ENCODE results near the gene EHBP1L1. TPM values are rescaled to one million over a fixed set of nuclear protein-coding genes. Genes with fewer than 3 reads are reported as not detected.

The EHBP1L1 gene
- total and polyA plus RNA-seq, 2 of the 13 experiments (the other 11 are each of a cell fraction or from before 2014, with no cell fraction given): 8.3 to 10.6 TPM

DNA sequence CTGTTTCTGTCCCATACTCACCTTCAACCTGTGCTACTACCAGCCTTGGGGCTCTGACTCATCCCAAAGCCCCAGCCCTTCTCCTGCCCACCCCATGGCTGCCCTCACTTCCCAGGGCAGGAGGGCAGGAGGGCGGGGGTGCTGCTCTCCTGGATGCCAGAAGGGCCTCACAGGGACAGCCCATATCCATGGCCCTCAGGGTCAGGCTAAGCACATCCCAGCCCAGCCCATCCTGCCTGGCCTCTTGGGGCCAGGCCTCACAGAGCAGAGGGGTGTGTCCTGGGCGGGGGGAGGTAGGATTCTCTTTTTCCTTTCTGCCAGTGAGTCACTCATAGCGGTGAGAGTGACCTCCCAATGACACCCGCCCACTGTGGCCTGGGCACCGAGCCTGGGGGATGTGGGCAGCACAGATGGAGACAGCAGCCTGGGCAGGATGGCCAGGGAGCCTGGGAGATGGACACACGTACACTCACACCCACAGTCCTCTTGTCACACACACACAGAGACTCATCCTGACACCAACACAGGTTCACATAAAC, 20.1 kb upstream of the EHBP1L1 start (continued):
- TF ChIP-seq, protein P1, sequence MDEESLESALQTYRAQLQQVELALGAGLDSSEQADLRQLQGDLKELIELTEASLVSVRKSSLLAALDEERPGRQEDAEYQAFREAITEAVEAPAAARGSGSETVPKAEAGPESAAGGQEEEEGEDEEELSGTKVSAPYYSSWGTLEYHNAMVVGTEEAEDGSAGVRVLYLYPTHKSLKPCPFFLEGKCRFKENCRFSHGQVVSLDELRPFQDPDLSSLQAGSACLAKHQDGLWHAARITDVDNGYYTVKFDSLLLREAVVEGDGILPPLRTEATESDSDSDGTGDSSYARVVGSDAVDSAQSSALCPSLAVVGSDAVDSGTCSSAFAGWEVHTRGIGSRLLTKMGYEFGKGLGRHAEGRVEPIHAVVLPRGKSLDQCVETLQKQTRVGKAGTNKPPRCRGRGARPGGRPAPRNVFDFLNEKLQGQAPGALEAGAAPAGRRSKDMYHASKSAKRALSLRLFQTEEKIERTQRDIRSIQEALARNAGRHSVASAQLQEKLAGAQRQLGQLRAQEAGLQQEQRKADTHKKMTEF (CRISPR knock-in tag; IDR thresholded peaks at IDR 0.05): peak; percentile 72
- TF ChIP-seq, protein P2, sequence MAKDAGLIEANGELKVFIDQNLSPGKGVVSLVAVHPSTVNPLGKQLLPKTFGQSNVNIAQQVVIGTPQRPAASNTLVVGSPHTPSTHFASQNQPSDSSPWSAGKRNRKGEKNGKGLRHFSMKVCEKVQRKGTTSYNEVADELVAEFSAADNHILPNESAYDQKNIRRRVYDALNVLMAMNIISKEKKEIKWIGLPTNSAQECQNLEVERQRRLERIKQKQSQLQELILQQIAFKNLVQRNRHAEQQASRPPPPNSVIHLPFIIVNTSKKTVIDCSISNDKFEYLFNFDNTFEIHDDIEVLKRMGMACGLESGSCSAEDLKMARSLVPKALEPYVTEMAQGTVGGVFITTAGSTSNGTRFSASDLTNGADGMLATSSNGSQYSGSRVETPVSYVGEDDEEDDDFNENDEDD (CRISPR knock-in tag; IDR thresholded peaks at IDR 0.05; ENCODE audit: borderline replicate concordance): no peak
- TF ChIP-seq, protein P3, sequence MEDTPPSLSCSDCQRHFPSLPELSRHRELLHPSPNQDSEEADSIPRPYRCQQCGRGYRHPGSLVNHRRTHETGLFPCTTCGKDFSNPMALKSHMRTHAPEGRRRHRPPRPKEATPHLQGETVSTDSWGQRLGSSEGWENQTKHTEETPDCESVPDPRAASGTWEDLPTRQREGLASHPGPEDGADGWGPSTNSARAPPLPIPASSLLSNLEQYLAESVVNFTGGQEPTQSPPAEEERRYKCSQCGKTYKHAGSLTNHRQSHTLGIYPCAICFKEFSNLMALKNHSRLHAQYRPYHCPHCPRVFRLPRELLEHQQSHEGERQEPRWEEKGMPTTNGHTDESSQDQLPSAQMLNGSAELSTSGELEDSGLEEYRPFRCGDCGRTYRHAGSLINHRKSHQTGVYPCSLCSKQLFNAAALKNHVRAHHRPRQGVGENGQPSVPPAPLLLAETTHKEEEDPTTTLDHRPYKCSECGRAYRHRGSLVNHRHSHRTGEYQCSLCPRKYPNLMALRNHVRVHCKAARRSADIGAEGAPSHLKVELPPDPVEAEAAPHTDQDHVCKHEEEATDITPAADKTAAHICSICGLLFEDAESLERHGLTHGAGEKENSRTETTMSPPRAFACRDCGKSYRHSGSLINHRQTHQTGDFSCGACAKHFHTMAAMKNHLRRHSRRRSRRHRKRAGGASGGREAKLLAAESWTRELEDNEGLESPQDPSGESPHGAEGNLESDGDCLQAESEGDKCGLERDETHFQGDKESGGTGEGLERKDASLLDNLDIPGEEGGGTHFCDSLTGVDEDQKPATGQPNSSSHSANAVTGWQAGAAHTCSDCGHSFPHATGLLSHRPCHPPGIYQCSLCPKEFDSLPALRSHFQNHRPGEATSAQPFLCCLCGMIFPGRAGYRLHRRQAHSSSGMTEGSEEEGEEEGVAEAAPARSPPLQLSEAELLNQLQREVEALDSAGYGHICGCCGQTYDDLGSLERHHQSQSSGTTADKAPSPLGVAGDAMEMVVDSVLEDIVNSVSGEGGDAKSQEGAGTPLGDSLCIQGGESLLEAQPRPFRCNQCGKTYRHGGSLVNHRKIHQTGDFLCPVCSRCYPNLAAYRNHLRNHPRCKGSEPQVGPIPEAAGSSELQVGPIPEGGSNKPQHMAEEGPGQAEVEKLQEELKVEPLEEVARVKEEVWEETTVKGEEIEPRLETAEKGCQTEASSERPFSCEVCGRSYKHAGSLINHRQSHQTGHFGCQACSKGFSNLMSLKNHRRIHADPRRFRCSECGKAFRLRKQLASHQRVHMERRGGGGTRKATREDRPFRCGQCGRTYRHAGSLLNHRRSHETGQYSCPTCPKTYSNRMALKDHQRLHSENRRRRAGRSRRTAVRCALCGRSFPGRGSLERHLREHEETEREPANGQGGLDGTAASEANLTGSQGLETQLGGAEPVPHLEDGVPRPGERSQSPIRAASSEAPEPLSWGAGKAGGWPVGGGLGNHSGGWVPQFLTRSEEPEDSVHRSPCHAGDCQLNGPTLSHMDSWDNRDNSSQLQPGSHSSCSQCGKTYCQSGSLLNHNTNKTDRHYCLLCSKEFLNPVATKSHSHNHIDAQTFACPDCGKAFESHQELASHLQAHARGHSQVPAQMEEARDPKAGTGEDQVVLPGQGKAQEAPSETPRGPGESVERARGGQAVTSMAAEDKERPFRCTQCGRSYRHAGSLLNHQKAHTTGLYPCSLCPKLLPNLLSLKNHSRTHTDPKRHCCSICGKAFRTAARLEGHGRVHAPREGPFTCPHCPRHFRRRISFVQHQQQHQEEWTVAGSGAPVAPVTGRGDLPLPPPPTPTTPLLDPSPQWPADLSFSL (CRISPR knock-in tag; IDR thresholded peaks at IDR 0.05): no peak
- TF ChIP-seq, protein P4, sequence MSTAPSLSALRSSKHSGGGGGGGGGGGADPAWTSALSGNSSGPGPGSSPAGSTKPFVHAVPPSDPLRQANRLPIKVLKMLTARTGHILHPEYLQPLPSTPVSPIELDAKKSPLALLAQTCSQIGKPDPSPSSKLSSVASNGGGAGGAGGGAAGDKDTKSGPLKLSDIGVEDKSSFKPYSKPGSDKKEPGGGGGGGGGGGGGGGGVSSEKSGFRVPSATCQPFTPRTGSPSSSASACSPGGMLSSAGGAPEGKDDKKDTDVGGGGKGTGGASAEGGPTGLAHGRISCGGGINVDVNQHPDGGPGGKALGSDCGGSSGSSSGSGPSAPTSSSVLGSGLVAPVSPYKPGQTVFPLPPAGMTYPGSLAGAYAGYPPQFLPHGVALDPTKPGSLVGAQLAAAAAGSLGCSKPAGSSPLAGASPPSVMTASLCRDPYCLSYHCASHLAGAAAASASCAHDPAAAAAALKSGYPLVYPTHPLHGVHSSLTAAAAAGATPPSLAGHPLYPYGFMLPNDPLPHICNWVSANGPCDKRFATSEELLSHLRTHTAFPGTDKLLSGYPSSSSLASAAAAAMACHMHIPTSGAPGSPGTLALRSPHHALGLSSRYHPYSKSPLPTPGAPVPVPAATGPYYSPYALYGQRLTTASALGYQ (CRISPR knock-in tag; IDR thresholded peaks at IDR 0.05): no peak
- TF ChIP-seq, protein P5, sequence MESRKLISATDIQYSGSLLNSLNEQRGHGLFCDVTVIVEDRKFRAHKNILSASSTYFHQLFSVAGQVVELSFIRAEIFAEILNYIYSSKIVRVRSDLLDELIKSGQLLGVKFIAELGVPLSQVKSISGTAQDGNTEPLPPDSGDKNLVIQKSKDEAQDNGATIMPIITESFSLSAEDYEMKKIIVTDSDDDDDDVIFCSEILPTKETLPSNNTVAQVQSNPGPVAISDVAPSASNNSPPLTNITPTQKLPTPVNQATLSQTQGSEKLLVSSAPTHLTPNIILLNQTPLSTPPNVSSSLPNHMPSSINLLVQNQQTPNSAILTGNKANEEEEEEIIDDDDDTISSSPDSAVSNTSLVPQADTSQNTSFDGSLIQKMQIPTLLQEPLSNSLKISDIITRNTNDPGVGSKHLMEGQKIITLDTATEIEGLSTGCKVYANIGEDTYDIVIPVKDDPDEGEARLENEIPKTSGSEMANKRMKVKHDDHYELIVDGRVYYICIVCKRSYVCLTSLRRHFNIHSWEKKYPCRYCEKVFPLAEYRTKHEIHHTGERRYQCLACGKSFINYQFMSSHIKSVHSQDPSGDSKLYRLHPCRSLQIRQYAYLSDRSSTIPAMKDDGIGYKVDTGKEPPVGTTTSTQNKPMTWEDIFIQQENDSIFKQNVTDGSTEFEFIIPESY (CRISPR knock-in tag; IDR thresholded peaks at IDR 0.05): peak; percentile 12; the same call in 1 of the 2 replicates
- TF ChIP-seq, protein P6, sequence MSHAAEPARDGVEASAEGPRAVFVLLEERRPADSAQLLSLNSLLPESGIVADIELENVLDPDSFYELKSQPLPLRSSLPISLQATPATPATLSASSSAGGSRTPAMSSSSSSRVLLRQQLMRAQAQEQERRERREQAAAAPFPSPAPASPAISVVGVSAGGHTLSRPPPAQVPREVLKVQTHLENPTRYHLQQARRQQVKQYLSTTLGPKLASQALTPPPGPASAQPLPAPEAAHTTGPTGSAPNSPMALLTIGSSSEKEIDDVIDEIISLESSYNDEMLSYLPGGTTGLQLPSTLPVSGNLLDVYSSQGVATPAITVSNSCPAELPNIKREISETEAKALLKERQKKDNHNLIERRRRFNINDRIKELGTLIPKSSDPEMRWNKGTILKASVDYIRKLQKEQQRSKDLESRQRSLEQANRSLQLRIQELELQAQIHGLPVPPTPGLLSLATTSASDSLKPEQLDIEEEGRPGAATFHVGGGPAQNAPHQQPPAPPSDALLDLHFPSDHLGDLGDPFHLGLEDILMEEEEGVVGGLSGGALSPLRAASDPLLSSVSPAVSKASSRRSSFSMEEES (CRISPR knock-in tag; IDR thresholded peaks at IDR 0.05): 0 out of 2 replicates have a peak, but pooled peaks have one; percentile 10
- TF ChIP-seq ZNF589 (CRISPR knock-in tag; conservative IDR thresholded peaks at IDR 0.05): no peak
- TF ChIP-seq ZNF101 (CRISPR knock-in tag; IDR thresholded peaks at IDR 0.05; ENCODE audit: borderline replicate concordance, low read depth): no peak
- TF ChIP-seq MED1 (CRISPR knock-in tag; IDR thresholded peaks at IDR 0.05): peak; percentile 58; the same call in 1 of the 2 replicates
- TF ChIP-seq, protein P7, sequence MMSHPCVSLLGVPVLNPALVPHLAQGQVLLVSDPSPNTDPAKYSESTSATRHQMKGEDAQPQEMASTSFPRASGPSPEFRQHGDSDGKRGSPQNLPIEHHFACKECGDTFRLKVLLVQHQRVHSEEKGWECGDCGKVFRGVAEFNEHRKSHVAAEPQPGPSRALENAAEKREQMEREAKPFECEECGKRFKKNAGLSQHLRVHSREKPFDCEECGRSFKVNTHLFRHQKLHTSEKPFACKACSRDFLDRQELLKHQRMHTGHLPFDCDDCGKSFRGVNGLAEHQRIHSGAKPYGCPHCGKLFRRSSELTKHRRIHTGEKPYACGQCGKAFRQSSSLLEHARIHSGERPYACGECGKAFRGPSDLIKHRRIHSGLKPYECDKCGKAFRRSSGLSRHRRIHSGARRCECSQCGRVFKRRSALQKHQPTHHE (CRISPR knock-in tag; IDR thresholded peaks at IDR 0.05; ENCODE audit: borderline replicate concordance): no peak
- no peak for TF ChIP-seq RBM39 (IDR thresholded peaks at IDR 0.05; ENCODE audit: low read depth, low read length, poor library complexity, severe bottlenecking)

Measured in HepG2 (cell line).